Natural killer cell (primary cell): ENCODE results near the gene SPTLC1. TPM values are rescaled to one million over a fixed set of nuclear protein-coding genes. Genes with fewer than 3 reads are reported as not detected.

Experiments
- ATAC-seq, 3 donors: fragments of 150-1000 bp in 2 of 3; fragments of 200-7000 bp in 1 of 3; cut with Tn5 transposase; 1 replicate in 1 of 3; 2 replicates in 2 of 3; pipeline ENCODE4 v1.10.0; 2021; ENCODE audit warnings: mild to moderate bottlenecking in 2 of 3, moderate library complexity in 2 of 3
- DNase-seq, 2 donors: peaks; one replicate each; pipeline versions ENCODE4 v3.0.0 to v3.0.0-alpha.2; 2013 to 2021; ENCODE audit warnings: mixed read lengths in 1 of 2
- H3K27ac ChIP-seq: one replicate; pipeline ENCODE4 v1.5.1; 2013; ENCODE audit warnings: mild to moderate bottlenecking, low read length
- H3K27me3 ChIP-seq: one replicate; pipeline ENCODE4 v1.6.1; 2013; ENCODE audit warnings: low read length; ENCODE audit not compliant: control insufficient read depth, insufficient read depth
- H3K36me3 ChIP-seq: one replicate; pipeline ENCODE4 v1.6.1; 2013; ENCODE audit warnings: low read length; ENCODE audit not compliant: control insufficient read depth, insufficient read depth
- H3K4me1 ChIP-seq: one replicate; pipeline ENCODE4 v1.6.1; 2013; ENCODE audit warnings: low read length; ENCODE audit not compliant: control insufficient read depth, insufficient read depth
- H3K4me3 ChIP-seq: one replicate; pipeline ENCODE4 v1.5.1; 2013; ENCODE audit warnings: low read length
- H3K9me3 ChIP-seq: one replicate; pipeline ENCODE4 v1.6.1; 2013; ENCODE audit warnings: low read length; ENCODE audit not compliant: control insufficient read depth, insufficient read depth
- H3K27ac Mint-ChIP-seq, 2 donors: one replicate each; pipeline ENCODE4 v1.8.0; 2022; ENCODE audit warnings: mild to moderate bottlenecking in 2 of 2, mixed read lengths in 2 of 2, moderate library complexity in 1 of 2
- H3K27me3 Mint-ChIP-seq, 2 donors: one replicate each; pipeline ENCODE4 v1.8.0; 2022; ENCODE audit warnings: low read depth in 2 of 2, mixed read lengths in 2 of 2
- H3K36me3 Mint-ChIP-seq: one replicate; pipeline ENCODE4 v1.8.0; 2022; ENCODE audit warnings: mixed read lengths
- H3K4me1 Mint-ChIP-seq, 2 donors: one replicate each; pipeline ENCODE4 v1.8.0; 2022; ENCODE audit warnings: mixed read lengths in 2 of 2
- H3K4me3 Mint-ChIP-seq: one replicate; pipeline ENCODE4 v1.8.0; 2022; ENCODE audit warnings: mild to moderate bottlenecking, moderate library complexity, mixed read lengths
- H3K9me3 Mint-ChIP-seq, 2 donors: one replicate each; pipeline ENCODE4 v1.8.0; 2022; ENCODE audit warnings: mixed read lengths in 2 of 2
- CTCF ChIP-seq: fragments of 200-600 bp; IDR thresholded peaks from one replicate; pipeline ENCODE4 v1.8.0; 2022; ENCODE audit warnings: antibody characterized with exemption
- WGBS: methylation state at CpG from one replicate; pipeline ENCODE4 v1.1.7; 2013; ENCODE audit warnings: missing lambda C conversion rate; ENCODE audit not compliant: insufficient coverage; 5-methylcytosine and 5-hydroxymethylcytosine counted together
- intact Hi-C: fragments of 100-400 bp; cut with micrococcal nuclease; formaldehyde crosslinking; loops from one replicate; pipeline ENCODE4 v1.14.2; 2022
- total RNA-seq, 4 donors: library from RNA; stranded (reverse); fragments of 120-200 nt in 1 of 4; gene quantifications; one replicate each; pipeline versions ENCODE4 v1.2.3 to v1.2.4, GENCODE V29; 2013 to 2022

SPTLC1 gene
- total RNA-seq, 3 donors from 2014 or later (not counting 1 experiment from before 2014, with no cell fraction given): 45.6 to 59.3 (median 47.8) TPM

- intact Hi-C loops: no loop called here
- H3K36me3 ChIP-seq: peaks cover 33% of the 10 kb centered on the region
- TF ChIP-seq CTCF: no peak
- H3K27ac ChIP-seq: no peak overlapping the region
- peaks cover 10 to 19% of the 10 kb centered on the region in 2 donors for H3K9me3 Mint-ChIP-seq
- peaks cover 46% of the 10 kb centered on the region for H3K36me3 Mint-ChIP-seq
- H3K4me1 Mint-ChIP-seq: peaks cover 29 to 34% of the 10 kb centered on the region in 2 donors
- no peak overlapping the region for H3K4me3 ChIP-seq
- H3K27ac Mint-ChIP-seq: peak overlapping the region; percentile 32 to 56
- no peaks in the 10 kb centered on the region for H3K9me3 ChIP-seq
- no peaks in the 10 kb centered on the region for H3K27me3 Mint-ChIP-seq
- H3K4me1 ChIP-seq: no peaks in the 10 kb centered on the region
- no peak overlapping the region for H3K4me3 Mint-ChIP-seq
- WGBS: 98% methylated on average over 5 of the region's 5 CpGs
- ATAC-seq (no peak), DNase-seq (no peak)
- H3K27me3 ChIP-seq: no peaks in the 10 kb centered on the region
Observed at GRCh38 chr9:92058723-92059444, 56.3 kb downstream of the SPTLC1 start.

- ATAC-seq (no peak), DNase-seq (no peak)
- no peak for TF ChIP-seq CTCF
- Histone ChIP-seq H3K9me3 (no peaks in the 10 kb centered on the region), H3K4me1 (no peaks in the 10 kb centered on the region), H3K36me3 (peaks cover 34% of the 10 kb centered on the region), H3K27me3 (no peaks in the 10 kb centered on the region), H3K4me3 (no peak overlapping the region), H3K27ac (no peak overlapping the region)
- intact Hi-C loops: no loop called here
- peaks cover 10 to 18% of the 10 kb centered on the region in 2 donors for H3K9me3 Mint-ChIP-seq
- H3K27ac Mint-ChIP-seq: peak overlapping the region; percentile 32 to 56
- H3K36me3 Mint-ChIP-seq: peaks cover 45% of the 10 kb centered on the region
- no peaks in the 10 kb centered on the region for H3K27me3 Mint-ChIP-seq
- no peak overlapping the region for H3K4me3 Mint-ChIP-seq
- peaks cover 29 to 34% of the 10 kb centered on the region in 2 donors for H3K4me1 Mint-ChIP-seq
Observed at GRCh38 chr9:92058026-92058425, 57.2 kb downstream of the SPTLC1 start.

GRCh38 chr9:92057226-92057625, 58.0 kb downstream of the SPTLC1 start:
- peaks cover 25 to 34% of the 10 kb centered on the region in 2 donors for H3K4me1 Mint-ChIP-seq
- no peak overlapping the region for H3K4me3 Mint-ChIP-seq
- H3K4me3 ChIP-seq: no peak overlapping the region
- H3K27ac Mint-ChIP-seq: peak overlapping the region; percentile 32 to 57
- no peak for TF ChIP-seq CTCF
- peaks cover 36% of the 10 kb centered on the region for H3K36me3 ChIP-seq
- peaks cover 39% of the 10 kb centered on the region for H3K36me3 Mint-ChIP-seq
- ATAC-seq (no peak), DNase-seq (no peak)
- WGBS: 100% methylated on average over 1 of the region's 1 CpG
- no peaks in the 10 kb centered on the region for H3K27me3 ChIP-seq
- no peak overlapping the region for H3K27ac ChIP-seq
- peaks cover 9 to 12% of the 10 kb centered on the region in 2 donors for H3K9me3 Mint-ChIP-seq
- no peaks in the 10 kb centered on the region for H3K4me1 ChIP-seq
- no peaks in the 10 kb centered on the region for H3K27me3 Mint-ChIP-seq
- intact Hi-C loops: no loop called here
- no peaks in the 10 kb centered on the region for H3K9me3 ChIP-seq

- Histone ChIP-seq H3K9me3 (no peaks in the 10 kb centered on the region), H3K4me3 (no peak overlapping the region), H3K36me3 (peaks cover 31% of the 10 kb centered on the region), H3K27ac (no peak overlapping the region), H3K27me3 (no peaks in the 10 kb centered on the region), H3K4me1 (no peaks in the 10 kb centered on the region)
- Mint-ChIP-seq H3K9me3 (peaks cover 2 to 4% of the 10 kb centered on the region in 2 donors), H3K27me3 (no peaks in the 10 kb centered on the region), H3K27ac (no peak overlapping the region), H3K36me3 (peaks cover 27% of the 10 kb centered on the region), H3K4me3 (no peak overlapping the region), H3K4me1 (peaks cover 23 to 27% of the 10 kb centered on the region in 2 donors)
- ATAC-seq (no peak), DNase-seq (no peak)
- intact Hi-C loops: no loop called here
- no peak for TF ChIP-seq CTCF
- 100% methylated on average over 1 of the region's 2 CpGs for WGBS
Observed at GRCh38 chr9:92055624-92056023, 59.6 kb downstream of the SPTLC1 start.
